ENCODE data around the gene FAM167B. TPM values are rescaled to one million over a fixed set of nuclear protein-coding genes. Genes with fewer than 3 reads are reported as not detected.
"Not testable (repeated sequence)": the region's sequence is repeated elsewhere in the genome, so short reads cannot be mapped to it uniquely, and the experiment has no call there.

Gene FAM167B
- polyA plus RNA-seq, 4 donors = 8.4 to 11.1 (median 10.7) TPM

DNA sequence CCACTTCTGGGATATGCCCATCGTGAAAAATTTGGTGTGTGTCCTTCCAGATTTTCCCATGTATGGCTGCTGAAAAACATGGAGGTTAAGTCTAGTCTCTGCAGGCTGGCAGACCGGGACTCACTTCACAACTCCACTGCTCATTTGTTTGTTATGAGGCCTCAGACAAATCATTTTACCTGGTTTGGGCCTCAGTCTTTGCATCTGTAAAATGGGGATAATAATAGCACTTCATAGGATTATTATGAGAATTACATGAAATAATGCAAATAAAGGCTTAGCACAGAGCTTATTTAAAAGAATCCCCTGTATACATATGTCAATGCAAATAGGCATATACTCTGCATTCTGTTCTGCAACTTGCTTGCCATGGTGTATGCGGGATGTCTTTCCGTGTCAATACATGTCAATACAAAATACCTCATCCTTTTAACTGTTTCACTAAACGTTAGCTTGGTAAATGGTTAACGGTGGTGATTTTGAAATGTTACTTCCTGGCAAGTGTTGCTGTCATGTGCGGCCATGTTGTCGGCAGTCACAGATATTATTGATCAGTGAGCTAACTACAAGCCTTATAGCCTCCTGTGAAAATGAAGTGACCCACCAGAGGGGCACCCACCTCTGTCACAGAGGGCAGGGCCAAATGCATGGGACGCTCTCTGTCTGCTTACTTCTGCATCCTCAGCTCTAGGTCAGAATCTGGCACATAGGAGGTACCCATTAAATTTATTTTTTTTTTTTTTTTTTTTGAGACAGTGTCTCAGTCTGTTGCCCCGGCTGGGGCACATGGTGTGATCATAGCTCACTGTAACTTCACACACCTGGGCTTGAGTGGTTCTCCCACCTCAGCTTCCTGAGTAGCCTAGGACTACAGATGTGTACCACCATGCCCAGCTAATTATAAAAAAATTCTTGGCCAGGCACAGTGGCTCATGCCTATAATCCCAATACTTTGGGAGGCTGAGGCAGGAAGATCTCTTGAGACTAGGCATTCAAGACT, 8.3 kb downstream of the FAM167B start:
- DNase-seq (ENCODE audit: low read depth in 4 of 4, low spot score in 3 of 4) = no peak

DNA sequence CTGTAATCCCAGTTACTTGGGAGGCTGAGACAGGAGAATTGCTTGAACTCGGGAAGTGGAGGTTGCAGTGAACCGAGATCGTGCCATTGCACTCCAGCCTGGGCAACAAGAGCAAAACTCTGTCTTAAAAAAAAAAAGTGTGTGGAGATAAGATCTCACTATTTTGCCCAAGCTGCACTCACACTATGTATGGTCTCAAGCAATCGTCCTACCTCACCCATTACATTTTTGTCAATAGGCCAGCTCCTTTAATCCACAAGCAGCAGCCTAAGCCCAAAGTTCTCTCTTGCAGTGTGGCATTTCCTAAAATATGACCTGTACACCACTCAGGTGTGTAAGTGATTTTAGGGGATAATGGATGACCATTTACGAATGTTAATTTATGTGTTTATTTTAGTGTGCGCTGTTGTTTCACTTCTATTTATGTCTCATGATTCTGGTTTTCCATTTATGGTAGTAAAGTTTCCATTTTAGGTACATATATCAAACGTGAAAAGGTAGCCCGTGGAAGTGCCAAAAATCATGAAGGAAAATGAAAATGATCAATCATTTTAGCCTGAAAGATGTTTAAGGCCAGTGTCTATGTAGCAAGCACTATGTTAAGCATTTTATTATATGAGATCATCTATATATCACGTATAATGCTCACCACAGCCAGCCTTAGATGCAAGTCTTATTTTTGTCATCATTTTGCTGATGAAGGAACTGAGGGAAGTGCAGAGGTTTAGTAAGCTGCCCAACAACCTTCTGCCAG, 9.6 kb downstream of the FAM167B start:
- DNase-seq (ENCODE audit: low read depth in 4 of 4, low spot score in 3 of 4) = no peak

DNA sequence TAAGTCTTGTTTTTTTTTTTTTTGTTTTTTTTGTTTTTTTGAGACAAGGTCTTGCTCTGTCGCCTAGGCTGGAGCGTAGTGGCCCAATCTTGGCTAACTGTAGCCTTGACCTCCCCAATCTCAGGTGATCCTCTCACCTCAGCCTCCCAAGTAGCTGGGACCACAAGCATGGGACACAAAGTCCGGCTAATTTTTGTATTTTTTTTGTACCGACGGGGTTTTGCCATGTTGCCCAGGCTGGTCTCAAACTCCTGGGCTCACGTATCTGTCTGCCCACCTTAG, 10.1 kb downstream of the FAM167B start:
- DNase-seq (ENCODE audit: low read depth in 4 of 4, low spot score in 3 of 4) = no peak

DNA sequence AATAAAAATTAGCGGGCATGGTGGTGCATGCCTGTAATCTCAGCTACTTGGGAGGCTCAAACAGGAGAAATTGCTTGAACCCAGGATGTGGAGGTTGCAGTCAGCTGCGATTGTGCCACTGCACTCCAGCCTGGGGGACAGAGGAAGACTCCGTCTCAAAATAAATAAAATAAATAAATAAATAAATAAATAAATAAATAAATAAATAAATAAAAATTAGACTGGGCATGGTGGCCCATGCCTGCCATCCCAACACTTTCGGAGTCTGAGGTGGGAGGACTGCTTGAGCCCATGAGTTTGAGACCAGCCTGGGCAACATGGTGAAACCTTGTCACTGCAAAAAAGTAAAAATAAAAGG, 16.2 kb downstream of the FAM167B start:
- not testable (repeated sequence) for DNase-seq (ENCODE audit: low read depth in 4 of 4, low spot score in 3 of 4)

GRCh38 chr1:32263744-32264143, 16.7 kb downstream of the FAM167B start:
- DNase-seq (ENCODE audit: low read depth in 4 of 4, low spot score in 3 of 4) = no peak

- no peak for DNase-seq (ENCODE audit: low read depth in 4 of 4, low spot score in 3 of 4)
These were observed 18.8 kb downstream of the FAM167B start for GRCh38 chr1:32265846-32266245.

GRCh38 chr1:32266921-32267591, 20.0 kb downstream of the FAM167B start:
- no peak for DNase-seq (ENCODE audit: low read depth in 4 of 4, low spot score in 3 of 4)

- DNase-seq (ENCODE audit: low read depth in 4 of 4, low spot score in 3 of 4) = no peak
These were observed 22.7 kb downstream of the FAM167B start for GRCh38 chr1:32269744-32270143.

GRCh38 chr1:32272557-32273390, 25.8 kb downstream of the FAM167B start:
- DNase-seq (ENCODE audit: low read depth in 4 of 4, low spot score in 3 of 4) = no peak

- DNase-seq (ENCODE audit: low read depth in 4 of 4, low spot score in 3 of 4) = no peak
These were observed 26.6 kb downstream of the FAM167B start for GRCh38 chr1:32273391-32274208.

DNA sequence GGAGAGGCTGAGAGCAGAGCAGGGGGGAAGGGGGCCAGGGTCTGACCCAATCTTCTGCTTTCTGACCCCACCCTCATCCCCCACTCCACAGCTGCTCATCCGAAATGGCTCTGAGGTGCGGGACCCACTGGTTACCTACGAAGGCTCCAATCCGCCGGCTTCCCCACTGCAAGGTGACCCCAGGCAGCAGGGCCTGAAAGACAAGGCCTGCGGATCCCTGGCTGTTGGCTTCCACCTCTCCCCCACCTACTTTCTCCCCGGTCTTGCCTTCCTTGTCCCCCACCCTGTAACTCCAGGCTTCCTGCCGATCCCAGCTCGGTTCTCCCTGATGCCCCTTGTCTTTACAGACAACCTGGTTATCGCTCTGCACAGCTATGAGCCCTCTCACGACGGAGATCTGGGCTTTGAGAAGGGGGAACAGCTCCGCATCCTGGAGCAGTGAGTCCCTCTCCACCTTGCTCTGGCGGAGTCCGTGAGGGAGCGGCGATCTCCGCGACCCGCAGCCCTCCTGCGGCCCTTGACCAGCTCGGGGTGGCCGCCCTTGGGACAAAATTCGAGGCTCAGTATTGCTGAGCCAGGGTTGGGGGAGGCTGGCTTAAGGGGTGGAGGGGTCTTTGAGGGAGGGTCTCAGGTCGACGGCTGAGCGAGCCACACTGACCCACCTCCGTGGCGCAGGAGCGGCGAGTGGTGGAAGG, 27.8 kb downstream of the FAM167B start:
- DNase-seq (ENCODE audit: low read depth in 4 of 4, low spot score in 3 of 4) = no peak

GRCh38 chr1:32275424-32275823, 28.4 kb downstream of the FAM167B start:
- DNase-seq (ENCODE audit: low read depth in 4 of 4, low spot score in 3 of 4) = no peak

GRCh38 chr1:32276032-32276782, 29.2 kb downstream of the FAM167B start:
- no peak for DNase-seq (ENCODE audit: low read depth in 4 of 4, low spot score in 3 of 4)

GRCh38 chr1:32284777-32285176, 37.8 kb downstream of the FAM167B start:
- not testable (repeated sequence) for DNase-seq (ENCODE audit: low read depth in 4 of 4, low spot score in 3 of 4)

DNA sequence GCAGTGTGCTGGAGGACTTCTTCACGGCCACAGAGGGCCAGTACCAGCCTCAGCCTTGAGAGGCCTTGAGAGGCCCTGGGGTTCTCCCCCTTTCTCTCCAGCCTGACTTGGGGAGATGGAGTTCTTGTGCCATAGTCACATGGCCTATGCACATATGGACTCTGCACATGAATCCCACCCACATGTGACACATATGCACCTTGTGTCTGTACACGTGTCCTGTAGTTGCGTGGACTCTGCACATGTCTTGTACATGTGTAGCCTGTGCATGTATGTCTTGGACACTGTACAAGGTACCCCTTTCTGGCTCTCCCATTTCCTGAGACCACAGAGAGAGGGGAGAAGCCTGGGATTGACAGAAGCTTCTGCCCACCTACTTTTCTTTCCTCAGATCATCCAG, 38.6 kb downstream of the FAM167B start:
- DNase-seq (ENCODE audit: low read depth in 4 of 4, low spot score in 3 of 4) = no peak

DNA sequence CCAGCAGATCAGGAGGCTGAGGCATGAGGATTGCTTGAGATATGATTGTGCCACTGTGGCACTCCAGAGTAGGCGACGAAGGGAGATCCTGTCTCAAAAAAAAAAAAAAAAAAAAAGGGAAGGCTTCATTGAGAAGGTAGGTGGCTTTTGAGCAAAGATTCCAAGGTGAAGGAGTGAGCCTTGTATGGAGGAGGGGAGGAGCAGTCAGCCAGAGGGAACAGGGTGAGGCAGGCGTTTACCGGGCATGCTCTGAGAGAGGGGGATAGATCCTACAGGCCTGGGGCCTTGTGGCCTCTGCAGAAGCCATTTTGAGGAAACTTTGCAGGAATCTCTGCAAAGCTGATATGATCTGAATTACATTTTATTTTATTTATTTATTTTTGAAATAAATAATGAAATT, 39.7 kb downstream of the FAM167B start:
- DNase-seq (ENCODE audit: low read depth in 4 of 4, low spot score in 3 of 4) = no peak

DNA sequence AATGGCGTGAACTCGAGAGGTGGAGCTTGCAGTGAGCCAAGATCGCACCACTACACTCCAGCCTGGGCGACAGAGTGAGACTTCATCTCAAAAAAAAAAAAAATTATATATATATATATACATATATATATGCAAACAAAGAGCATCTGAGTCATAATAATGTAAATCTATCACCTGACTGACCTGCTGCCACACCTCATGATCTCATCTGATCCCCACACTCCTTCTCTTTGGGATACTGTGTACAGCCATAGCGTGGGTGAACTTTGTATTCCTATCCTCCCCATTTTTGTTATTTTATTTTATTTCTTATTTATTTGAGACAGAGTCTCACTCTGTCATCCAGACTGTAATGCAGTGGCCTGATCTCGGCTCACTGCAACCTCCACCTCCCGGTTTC, 42.2 kb downstream of the FAM167B start:
- no peak for DNase-seq (ENCODE audit: low read depth in 4 of 4, low spot score in 3 of 4)

GRCh38 chr1:32291145-32291707, 44.2 kb downstream of the FAM167B start:
- no peak for DNase-seq (ENCODE audit: low read depth in 4 of 4, low spot score in 3 of 4)

Measured in right renal pelvis (tissue), 4 donors.